ENCODE results near the gene LDLR.
"Not testable (repeated sequence)": the region's sequence is repeated elsewhere in the genome, so short reads cannot be mapped to it uniquely, and the experiment has no call there.

LDLR gene

DNA sequence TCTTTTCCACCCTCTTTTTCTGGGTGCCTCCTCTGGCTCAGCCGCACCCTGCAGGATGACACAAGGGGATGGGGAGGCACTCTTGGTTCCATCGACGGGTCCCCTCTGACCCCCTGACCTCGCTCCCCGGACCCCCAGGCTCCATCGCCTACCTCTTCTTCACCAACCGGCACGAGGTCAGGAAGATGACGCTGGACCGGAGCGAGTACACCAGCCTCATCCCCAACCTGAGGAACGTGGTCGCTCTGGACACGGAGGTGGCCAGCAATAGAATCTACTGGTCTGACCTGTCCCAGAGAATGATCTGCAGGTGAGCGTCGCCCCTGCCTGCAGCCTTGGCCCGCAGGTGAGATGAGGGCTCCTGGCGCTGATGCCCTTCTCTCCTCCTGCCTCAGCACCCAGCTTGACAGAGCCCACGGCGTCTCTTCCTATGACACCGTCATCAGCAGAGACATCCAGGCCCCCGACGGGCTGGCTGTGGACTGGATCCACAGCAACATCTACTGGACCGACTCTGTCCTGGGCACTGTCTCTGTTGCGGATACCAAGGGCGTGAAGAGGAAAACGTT lies 24.0 kb downstream of the LDLR start:
- no peak for TF ChIP-seq CTCF (IDR thresholded peaks at IDR 0.05; ENCODE audit: extremely low read depth, insufficient read depth, missing control alignments)
- no peak for DNase-seq (ENCODE audit: low spot score)
- in situ Hi-C loops (cut with MboI; ENCODE audit: low pct_unique_long_range_greater_than_20kb, low sequenced_read_pairs, unreplicated experiment), result no loop called here

GRCh38 chr19:11115042-11115441 lies 25.8 kb downstream of the LDLR start:
- DNase-seq (ENCODE audit: low spot score), result no peak
- TF ChIP-seq CTCF (IDR thresholded peaks at IDR 0.05; ENCODE audit: extremely low read depth, insufficient read depth, missing control alignments), result no peak
- in situ Hi-C loops (cut with MboI; ENCODE audit: low pct_unique_long_range_greater_than_20kb, low sequenced_read_pairs, unreplicated experiment), result no loop called here

GRCh38 chr19:11115895-11116446 lies 26.7 kb downstream of the LDLR start:
- TF ChIP-seq CTCF (IDR thresholded peaks at IDR 0.05; ENCODE audit: extremely low read depth, insufficient read depth, missing control alignments), result no peak
- no peak for DNase-seq (ENCODE audit: low spot score)
- in situ Hi-C loops (cut with MboI; ENCODE audit: low pct_unique_long_range_greater_than_20kb, low sequenced_read_pairs, unreplicated experiment), result no loop called here

GRCh38 chr19:11116507-11116906 lies 27.2 kb downstream of the LDLR start:
- no peak for TF ChIP-seq CTCF (IDR thresholded peaks at IDR 0.05; ENCODE audit: extremely low read depth, insufficient read depth, missing control alignments)
- no peak for DNase-seq (ENCODE audit: low spot score)
- in situ Hi-C loops (cut with MboI; ENCODE audit: low pct_unique_long_range_greater_than_20kb, low sequenced_read_pairs, unreplicated experiment), result no loop called here

DNA sequence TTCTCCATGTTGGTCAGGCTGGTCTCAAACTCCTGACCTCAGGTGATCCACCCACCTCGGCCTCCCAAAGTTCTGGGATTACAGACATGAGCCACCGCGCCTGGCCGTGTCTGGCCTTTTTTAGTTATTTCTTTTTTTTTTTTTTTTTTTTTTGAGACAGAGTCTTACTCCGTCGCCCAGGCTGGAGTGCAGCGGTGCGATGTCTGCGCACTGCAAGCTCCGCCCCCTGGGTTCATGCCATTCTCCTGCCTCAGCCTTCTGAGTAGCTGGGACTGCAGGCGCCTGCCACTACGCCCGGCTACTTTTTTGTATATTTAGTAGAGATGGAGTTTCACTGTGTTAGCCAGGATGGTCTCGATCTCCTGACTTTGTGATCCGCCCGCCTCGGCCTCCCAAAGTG lies 32.7 kb downstream of the LDLR start:
- in situ Hi-C loops (cut with MboI; ENCODE audit: low pct_unique_long_range_greater_than_20kb, low sequenced_read_pairs, unreplicated experiment), result loop anchor here (10.0 kb wide), 1 partner anchor 87 kb away; no protein-coding TSS in a partner anchor
- not testable (repeated sequence) for DNase-seq (ENCODE audit: low spot score)

- in situ Hi-C loops (cut with MboI; ENCODE audit: low pct_unique_long_range_greater_than_20kb, low sequenced_read_pairs, unreplicated experiment), result loop anchor here (10.0 kb wide), 1 partner anchor 88 kb away; no protein-coding TSS in a partner anchor
- TF ChIP-seq CTCF (IDR thresholded peaks at IDR 0.05; ENCODE audit: extremely low read depth, insufficient read depth, missing control alignments), result no peak
- DNase-seq (ENCODE audit: low spot score), result no peak
Measured at GRCh38 chr19:11123114-11123513, 33.9 kb downstream of the LDLR start.

DNA sequence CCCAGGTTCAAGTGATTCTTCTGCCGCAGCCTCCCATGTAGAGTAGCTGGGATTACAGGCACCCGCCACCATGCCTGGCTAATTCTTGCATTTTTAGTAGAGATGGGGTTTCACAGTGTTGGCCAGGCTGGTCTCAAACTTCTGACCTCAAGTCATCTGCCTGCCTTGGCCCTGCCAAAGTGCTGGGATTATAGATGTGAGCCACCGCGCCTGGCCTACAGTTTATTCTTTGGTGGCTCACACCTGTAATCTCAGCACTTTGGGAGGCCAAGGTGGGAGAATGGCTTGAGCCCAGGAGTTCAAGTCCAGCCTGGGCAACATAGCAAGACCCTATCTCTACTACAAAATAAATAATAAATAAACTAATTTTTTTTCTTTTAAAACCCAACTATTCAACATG lies 34.9 kb downstream of the LDLR start:
- in situ Hi-C loops (cut with MboI; ENCODE audit: low pct_unique_long_range_greater_than_20kb, low sequenced_read_pairs, unreplicated experiment), result loop anchor here (10.0 kb wide), 1 partner anchor 89 kb away; no protein-coding TSS in a partner anchor

More for the DNA sequence above, 34.9 kb downstream of the LDLR start:
- not testable (repeated sequence) for DNase-seq (ENCODE audit: low spot score)

Measured in GM13977 (cell line).